ENCODE results near the gene SMG7. TPM values are rescaled to one million over a fixed set of nuclear protein-coding genes. Genes with fewer than 3 reads are reported as not detected.

Gene SMG7
- total and polyA plus RNA-seq, 2 donors: 13.4 to 22.9 TPM

GRCh38 chr1:183515002-183515689 lies 42.8 kb downstream of the SMG7 start:
- no peaks in the 10 kb centered on the region for H3K4me1 ChIP-seq (ENCODE audit: control insufficient read depth in 2 of 2, insufficient read depth in 2 of 2, low read length in 2 of 2)
- 98% methylated on average over 2 of the region's 2 CpGs for WGBS
- H3K27me3 ChIP-seq (ENCODE audit: control insufficient read depth in 2 of 2, insufficient read depth in 1 of 2, low read length in 1 of 2): no peaks in the 10 kb centered on the region
- peaks cover 10 to 25% of the 10 kb centered on the region in 2 donors for H3K36me3 ChIP-seq (ENCODE audit: control insufficient read depth in 2 of 2, insufficient read depth in 2 of 2, low read length in 1 of 2)
- DNase-seq (ENCODE audit: low read depth in 6 of 9, low spot score in 9 of 9): no peak
- H3K4me3 ChIP-seq (ENCODE audit: low read length in 2 of 2): no peak overlapping the region
- H3K9me3 ChIP-seq (ENCODE audit: control insufficient read depth in 2 of 2, insufficient read depth in 1 of 2, low read length in 1 of 2): no peaks in the 10 kb centered on the region
- no peak overlapping the region for H3K27ac ChIP-seq (ENCODE audit: low read depth in 1 of 2, low read length in 1 of 2)

GRCh38 chr1:183516725-183517124 lies 44.4 kb downstream of the SMG7 start:
- DNase-seq (ENCODE audit: low read depth in 6 of 9, low spot score in 9 of 9): no peak
- Histone ChIP-seq H3K27ac (ENCODE audit: low read depth in 1 of 2, low read length in 1 of 2) (no peak overlapping the region), H3K4me3 (ENCODE audit: low read length in 2 of 2) (no peak overlapping the region), H3K36me3 (ENCODE audit: control insufficient read depth in 2 of 2, insufficient read depth in 2 of 2, low read length in 1 of 2) (peaks cover 13 to 31% of the 10 kb centered on the region in 2 donors), H3K27me3 (ENCODE audit: control insufficient read depth in 2 of 2, insufficient read depth in 1 of 2, low read length in 1 of 2) (no peaks in the 10 kb centered on the region), H3K9me3 (ENCODE audit: control insufficient read depth in 2 of 2, insufficient read depth in 1 of 2, low read length in 1 of 2) (no peaks in the 10 kb centered on the region), H3K4me1 (ENCODE audit: control insufficient read depth in 2 of 2, insufficient read depth in 2 of 2, low read length in 2 of 2) (no peaks in the 10 kb centered on the region)
- 97% methylated on average over 2 of the region's 2 CpGs for WGBS

DNA sequence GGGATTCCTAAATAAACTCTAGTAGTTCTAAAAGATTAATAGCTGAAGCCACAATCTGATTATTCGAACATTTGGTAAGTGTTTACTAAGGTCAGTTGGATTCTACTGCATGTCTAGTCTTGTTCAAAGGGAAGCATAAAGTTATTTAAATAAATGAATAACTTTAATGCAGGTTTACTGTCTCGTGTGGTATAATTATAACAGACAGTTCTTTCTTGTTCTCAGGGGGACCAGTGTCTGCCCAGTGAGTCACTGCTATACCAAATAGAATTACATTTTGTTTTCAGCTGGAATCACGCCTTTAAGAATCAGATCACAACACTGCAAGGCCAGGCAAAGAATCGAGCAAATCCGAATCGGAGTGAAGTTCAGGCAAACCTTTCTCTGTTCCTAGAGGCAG lies 45.1 kb downstream of the SMG7 start:
- 95% methylated on average over 6 of the region's 6 CpGs for WGBS
- Histone ChIP-seq H3K27ac (ENCODE audit: low read depth in 1 of 2, low read length in 1 of 2) (no peak overlapping the region), H3K4me3 (ENCODE audit: low read length in 2 of 2) (no peak overlapping the region), H3K36me3 (ENCODE audit: control insufficient read depth in 2 of 2, insufficient read depth in 2 of 2, low read length in 1 of 2) (peaks cover 14 to 36% of the 10 kb centered on the region in 2 donors), H3K4me1 (ENCODE audit: control insufficient read depth in 2 of 2, insufficient read depth in 2 of 2, low read length in 2 of 2) (no peaks in the 10 kb centered on the region), H3K9me3 (ENCODE audit: control insufficient read depth in 2 of 2, insufficient read depth in 1 of 2, low read length in 1 of 2) (no peaks in the 10 kb centered on the region), H3K27me3 (ENCODE audit: control insufficient read depth in 2 of 2, insufficient read depth in 1 of 2, low read length in 1 of 2) (no peaks in the 10 kb centered on the region)
- DNase-seq (ENCODE audit: low read depth in 6 of 9, low spot score in 9 of 9): no peak

DNA sequence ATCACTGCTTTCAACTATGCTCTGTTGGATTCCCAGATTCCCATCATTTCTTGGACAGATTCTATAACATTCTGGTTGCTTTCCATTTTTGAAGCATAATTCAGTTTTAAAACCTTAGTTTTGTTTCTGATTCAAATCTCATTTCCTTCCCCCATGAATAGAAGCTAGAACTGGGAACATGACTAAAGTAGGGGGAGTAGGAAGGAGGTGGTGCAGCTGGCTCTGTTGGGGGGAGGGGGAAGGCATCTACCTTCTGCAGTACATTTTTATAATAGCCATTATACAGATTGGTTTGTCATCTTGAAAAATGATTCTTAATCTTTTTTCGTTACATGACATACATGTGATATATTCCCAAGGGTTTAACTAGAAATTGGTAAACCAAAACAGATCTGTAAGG lies 48.1 kb downstream of the SMG7 start:
- no peak for DNase-seq (ENCODE audit: low read depth in 6 of 9, low spot score in 9 of 9)
- Histone ChIP-seq H3K4me3 (ENCODE audit: low read length in 2 of 2) (no peak overlapping the region), H3K4me1 (ENCODE audit: control insufficient read depth in 2 of 2, insufficient read depth in 2 of 2, low read length in 2 of 2) (no peaks in the 10 kb centered on the region), H3K27me3 (ENCODE audit: control insufficient read depth in 2 of 2, insufficient read depth in 1 of 2, low read length in 1 of 2) (no peaks in the 10 kb centered on the region), H3K36me3 (ENCODE audit: control insufficient read depth in 2 of 2, insufficient read depth in 2 of 2, low read length in 1 of 2) (peaks cover 14 to 41% of the 10 kb centered on the region in 2 donors), H3K9me3 (ENCODE audit: control insufficient read depth in 2 of 2, insufficient read depth in 1 of 2, low read length in 1 of 2) (no peaks in the 10 kb centered on the region), H3K27ac (ENCODE audit: low read depth in 1 of 2, low read length in 1 of 2) (no peak overlapping the region)
- WGBS: 94% methylated on average over 1 of the region's 1 CpG

- Histone ChIP-seq H3K27me3 (ENCODE audit: control insufficient read depth in 2 of 2, insufficient read depth in 1 of 2, low read length in 1 of 2) (no peaks in the 10 kb centered on the region), H3K27ac (ENCODE audit: low read depth in 1 of 2, low read length in 1 of 2) (no peak overlapping the region), H3K36me3 (ENCODE audit: control insufficient read depth in 2 of 2, insufficient read depth in 2 of 2, low read length in 1 of 2) (peaks cover 17 to 38% of the 10 kb centered on the region in 2 donors), H3K4me1 (ENCODE audit: control insufficient read depth in 2 of 2, insufficient read depth in 2 of 2, low read length in 2 of 2) (no peaks in the 10 kb centered on the region), H3K4me3 (ENCODE audit: low read length in 2 of 2) (no peak overlapping the region), H3K9me3 (ENCODE audit: control insufficient read depth in 2 of 2, insufficient read depth in 1 of 2, low read length in 1 of 2) (no peaks in the 10 kb centered on the region)
- no peak for DNase-seq (ENCODE audit: low read depth in 6 of 9, low spot score in 9 of 9)
- WGBS: 97% methylated on average over 1 of the region's 1 CpG
Measured at GRCh38 chr1:183522104-183522503, 49.8 kb downstream of the SMG7 start.

GRCh38 chr1:183528577-183528976 lies 56.3 kb downstream of the SMG7 start:
- no peaks in the 10 kb centered on the region for H3K27me3 ChIP-seq (ENCODE audit: control insufficient read depth in 2 of 2, insufficient read depth in 1 of 2, low read length in 1 of 2)
- WGBS: 98% methylated on average over 3 of the region's 3 CpGs
- no peaks in the 10 kb centered on the region for H3K4me1 ChIP-seq (ENCODE audit: control insufficient read depth in 2 of 2, insufficient read depth in 2 of 2, low read length in 2 of 2)
- H3K27ac ChIP-seq (ENCODE audit: low read depth in 1 of 2, low read length in 1 of 2): no peak overlapping the region
- no peak overlapping the region for H3K4me3 ChIP-seq (ENCODE audit: low read length in 2 of 2)
- peaks cover 12 to 60% of the 10 kb centered on the region in 2 donors for H3K36me3 ChIP-seq (ENCODE audit: control insufficient read depth in 2 of 2, insufficient read depth in 2 of 2, low read length in 1 of 2)
- H3K9me3 ChIP-seq (ENCODE audit: control insufficient read depth in 2 of 2, insufficient read depth in 1 of 2, low read length in 1 of 2): no peaks in the 10 kb centered on the region
- no peak for DNase-seq (ENCODE audit: low read depth in 6 of 9, low spot score in 9 of 9)

GRCh38 chr1:183533617-183534174 lies 61.4 kb downstream of the SMG7 start:
- Histone ChIP-seq H3K36me3 (ENCODE audit: control insufficient read depth in 2 of 2, insufficient read depth in 2 of 2, low read length in 1 of 2) (peaks cover 15 to 74% of the 10 kb centered on the region in 2 donors), H3K27me3 (ENCODE audit: control insufficient read depth in 2 of 2, insufficient read depth in 1 of 2, low read length in 1 of 2) (no peaks in the 10 kb centered on the region), H3K4me3 (ENCODE audit: low read length in 2 of 2) (no peak overlapping the region), H3K27ac (ENCODE audit: low read depth in 1 of 2, low read length in 1 of 2) (no peak overlapping the region), H3K9me3 (ENCODE audit: control insufficient read depth in 2 of 2, insufficient read depth in 1 of 2, low read length in 1 of 2) (no peaks in the 10 kb centered on the region), H3K4me1 (ENCODE audit: control insufficient read depth in 2 of 2, insufficient read depth in 2 of 2, low read length in 2 of 2) (no peaks in the 10 kb centered on the region)
- 98% methylated on average over 3 of the region's 3 CpGs for WGBS
- DNase-seq (ENCODE audit: low read depth in 6 of 9, low spot score in 9 of 9): no peak

GRCh38 chr1:183537405-183537804 lies 65.1 kb downstream of the SMG7 start:
- Histone ChIP-seq H3K4me1 (ENCODE audit: control insufficient read depth in 2 of 2, insufficient read depth in 2 of 2, low read length in 2 of 2) (no peaks in the 10 kb centered on the region), H3K4me3 (ENCODE audit: low read length in 2 of 2) (no peak overlapping the region), H3K27me3 (ENCODE audit: control insufficient read depth in 2 of 2, insufficient read depth in 1 of 2, low read length in 1 of 2) (no peaks in the 10 kb centered on the region), H3K9me3 (ENCODE audit: control insufficient read depth in 2 of 2, insufficient read depth in 1 of 2, low read length in 1 of 2) (no peaks in the 10 kb centered on the region), H3K27ac (ENCODE audit: low read depth in 1 of 2, low read length in 1 of 2) (no peak overlapping the region), H3K36me3 (ENCODE audit: control insufficient read depth in 2 of 2, insufficient read depth in 2 of 2, low read length in 1 of 2) (peaks cover 26 to 78% of the 10 kb centered on the region in 2 donors)
- 97% methylated on average over 4 of the region's 4 CpGs for WGBS
- DNase-seq (ENCODE audit: low read depth in 6 of 9, low spot score in 9 of 9): no peak

DNA sequence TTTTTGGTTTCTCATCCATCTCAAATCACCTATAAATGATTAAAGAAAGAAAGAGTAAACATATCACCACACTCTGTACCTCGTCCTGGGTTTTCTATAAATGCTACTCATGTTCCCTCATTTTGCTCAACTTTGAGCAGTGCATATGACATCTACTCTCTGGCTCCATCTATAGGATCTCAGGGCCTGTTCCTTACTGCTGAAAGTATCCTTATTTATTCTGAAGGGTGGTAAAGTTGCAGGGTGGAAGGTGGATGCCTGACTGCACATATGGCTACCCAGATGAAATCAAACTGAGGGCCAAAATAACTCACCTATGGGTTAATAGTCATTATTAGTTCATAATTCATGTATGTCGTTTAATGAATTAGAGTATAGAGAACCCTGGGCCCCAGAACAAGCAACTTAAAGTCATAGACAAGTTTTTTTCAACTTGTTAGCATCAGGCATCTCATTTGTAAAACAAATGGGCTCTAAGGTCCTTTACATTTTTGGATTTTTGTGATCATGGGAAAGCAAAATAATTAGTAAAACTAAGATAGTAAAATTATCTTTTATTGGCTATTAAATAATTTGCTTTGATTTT lies 71.4 kb downstream of the SMG7 start:
- Histone ChIP-seq H3K4me1 (ENCODE audit: control insufficient read depth in 2 of 2, insufficient read depth in 2 of 2, low read length in 2 of 2) (no peaks in the 10 kb centered on the region), H3K27ac (ENCODE audit: low read depth in 1 of 2, low read length in 1 of 2) (no peak overlapping the region), H3K27me3 (ENCODE audit: control insufficient read depth in 2 of 2, insufficient read depth in 1 of 2, low read length in 1 of 2) (no peaks in the 10 kb centered on the region), H3K4me3 (ENCODE audit: low read length in 2 of 2) (no peak overlapping the region), H3K9me3 (ENCODE audit: control insufficient read depth in 2 of 2, insufficient read depth in 1 of 2, low read length in 1 of 2) (no peaks in the 10 kb centered on the region), H3K36me3 (ENCODE audit: control insufficient read depth in 2 of 2, insufficient read depth in 2 of 2, low read length in 1 of 2) (peaks cover 46 to 87% of the 10 kb centered on the region in 2 donors)
- DNase-seq (ENCODE audit: low read depth in 6 of 9, low spot score in 9 of 9): peak in 8 of 9 donors; percentile 28 to 76 (median 42)
- WGBS: 70% methylated on average over 2 of the region's 2 CpGs

Measured in thymus (tissue), 11 donors.